ENCODE data around the gene NCAM1.

Gene NCAM1

GRCh38 chr11:113090716-113091480 lies 129.7 kb downstream of the NCAM1 start:
- H3K36me3 ChIP-seq (replicated peaks; ENCODE audit: insufficient read depth, low read length), result no peaks in the 10 kb centered on the region
- TF ChIP-seq CTCF (IDR thresholded peaks at IDR 0.05; ENCODE audit: low read length) (no peak), EZH2 (optimal IDR thresholded peaks at IDR 0.05; ENCODE audit: low read depth, low read length) (no peak), EZH2phosphoT487 (IDR thresholded peaks at IDR 0.05; ENCODE audit: low read length) (no peak)

GRCh38 chr11:113091481-113091780 lies 130.2 kb downstream of the NCAM1 start:
- Histone ChIP-seq H3K79me2 (ENCODE audit: low read length) (no peaks in the 10 kb centered on the region), H3K27me3 (replicated peaks; ENCODE audit: insufficient read depth, low read length) (no peaks in the 10 kb centered on the region), H3F3A (ENCODE audit: insufficient read depth, low read length) (no peaks in the 10 kb centered on the region), H3K27ac (ENCODE audit: low read length) (no peak overlapping the region), H3K4me1 (ENCODE audit: low read length) (no peaks in the 10 kb centered on the region), H4K20me1 (ENCODE audit: insufficient read depth, low read length) (no peaks in the 10 kb centered on the region), H2AFZ (ENCODE audit: low read length) (no peak overlapping the region), H3K4me3 (ENCODE audit: low read length) (no peak overlapping the region), H3K4me2 (ENCODE audit: low read depth, low read length) (no peak overlapping the region), H3K9ac (ENCODE audit: low read length) (no peak overlapping the region), H3K9me2 (replicated peaks; ENCODE audit: insufficient read depth, low read length) (peaks cover 3% of the 10 kb centered on the region; the same call in 1 of the 2 replicates), H3K9me3 (replicated peaks; ENCODE audit: insufficient read depth, low read length) (no peaks in the 10 kb centered on the region), H3K36me3 (replicated peaks; ENCODE audit: insufficient read depth, low read length) (no peaks in the 10 kb centered on the region)
- no peak for DNase-seq
- TF ChIP-seq CTCF (IDR thresholded peaks at IDR 0.05; ENCODE audit: low read length) (no peak), EZH2 (optimal IDR thresholded peaks at IDR 0.05; ENCODE audit: low read depth, low read length) (no peak), EZH2phosphoT487 (IDR thresholded peaks at IDR 0.05; ENCODE audit: low read length) (no peak)

More at GRCh38 chr11:113090716-113091480, 129.7 kb downstream of the NCAM1 start:
- H3K9ac ChIP-seq (ENCODE audit: low read length), result no peak overlapping the region
- H3K4me1 ChIP-seq (ENCODE audit: low read length), result no peaks in the 10 kb centered on the region
- H3K79me2 ChIP-seq (ENCODE audit: low read length), result no peaks in the 10 kb centered on the region
- H3K9me2 ChIP-seq (replicated peaks; ENCODE audit: insufficient read depth, low read length), result peaks cover 3% of the 10 kb centered on the region; the same call in 1 of the 2 replicates
- H3K9me3 ChIP-seq (replicated peaks; ENCODE audit: insufficient read depth, low read length), result no peaks in the 10 kb centered on the region
- H3K27me3 ChIP-seq (replicated peaks; ENCODE audit: insufficient read depth, low read length), result no peaks in the 10 kb centered on the region
- H3F3A ChIP-seq (ENCODE audit: insufficient read depth, low read length), result no peaks in the 10 kb centered on the region
- DNase-seq, result no peak
- no peak overlapping the region for H3K4me2 ChIP-seq (ENCODE audit: low read depth, low read length)
- no peaks in the 10 kb centered on the region for H4K20me1 ChIP-seq (ENCODE audit: insufficient read depth, low read length)
- H2AFZ ChIP-seq (ENCODE audit: low read length), result no peak overlapping the region
- H3K4me3 ChIP-seq (ENCODE audit: low read length), result no peak overlapping the region
- H3K27ac ChIP-seq (ENCODE audit: low read length), result no peak overlapping the region

GRCh38 chr11:113096648-113097047 lies 135.4 kb downstream of the NCAM1 start:
- H3K27me3 ChIP-seq (replicated peaks; ENCODE audit: insufficient read depth, low read length), result no peaks in the 10 kb centered on the region
- no peak overlapping the region for H3K4me3 ChIP-seq (ENCODE audit: low read length)
- H3K79me2 ChIP-seq (ENCODE audit: low read length), result no peaks in the 10 kb centered on the region
- no peak for TF ChIP-seq EZH2 (optimal IDR thresholded peaks at IDR 0.05; ENCODE audit: low read depth, low read length)
- no peak for TF ChIP-seq EZH2phosphoT487 (IDR thresholded peaks at IDR 0.05; ENCODE audit: low read length)
- no peak for TF ChIP-seq CTCF (IDR thresholded peaks at IDR 0.05; ENCODE audit: low read length)
- H3K27ac ChIP-seq (ENCODE audit: low read length), result no peak overlapping the region
- H4K20me1 ChIP-seq (ENCODE audit: insufficient read depth, low read length), result no peaks in the 10 kb centered on the region
- H3K9me2 ChIP-seq (replicated peaks; ENCODE audit: insufficient read depth, low read length), result peaks cover 3% of the 10 kb centered on the region; the same call in 1 of the 2 replicates
- H3F3A ChIP-seq (ENCODE audit: insufficient read depth, low read length), result no peaks in the 10 kb centered on the region
- no peak overlapping the region for H3K9ac ChIP-seq (ENCODE audit: low read length)
- no peak overlapping the region for H2AFZ ChIP-seq (ENCODE audit: low read length)
- no peaks in the 10 kb centered on the region for H3K4me1 ChIP-seq (ENCODE audit: low read length)
- H3K9me3 ChIP-seq (replicated peaks; ENCODE audit: insufficient read depth, low read length), result no peaks in the 10 kb centered on the region
- H3K36me3 ChIP-seq (replicated peaks; ENCODE audit: insufficient read depth, low read length), result no peaks in the 10 kb centered on the region
- no peak for DNase-seq
- no peak overlapping the region for H3K4me2 ChIP-seq (ENCODE audit: low read depth, low read length)
